ENCODE results near the gene WWC2.

DNA sequence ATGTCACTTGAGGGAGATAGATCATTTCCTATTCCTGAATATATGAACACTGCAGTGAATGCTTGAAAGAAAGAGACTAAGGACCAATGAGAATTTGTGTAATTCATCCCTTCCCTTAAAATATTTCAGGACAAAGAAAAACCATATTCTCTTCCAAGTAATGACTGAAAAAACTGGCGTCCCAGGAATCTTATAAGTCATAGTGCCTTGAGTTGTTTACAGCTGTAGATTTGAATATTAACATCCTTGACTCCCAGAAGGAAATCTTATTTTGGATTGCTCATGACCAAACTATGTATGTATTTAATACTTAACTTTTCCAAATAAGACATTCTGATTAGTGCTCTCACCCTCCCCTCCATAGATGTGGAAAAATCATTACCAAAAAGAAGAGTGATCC lies 165.6 kb downstream of the WWC2 start:
- TF ChIP-seq GATA3 (IDR thresholded peaks at IDR 0.05; ENCODE audit: low read depth, low read length) (no peak), GATA2 (IDR thresholded peaks at IDR 0.05; ENCODE audit: low read depth, low read length) (no peak)
